ENCODE results near the gene KLK12. TPM values are rescaled to one million over a fixed set of nuclear protein-coding genes. Genes with fewer than 3 reads are reported as not detected.
"Not testable (repeated sequence)": the region's sequence is repeated elsewhere in the genome, so short reads cannot be mapped to it uniquely, and the experiment has no call there.

KLK12 gene
- total RNA-seq, 1 donor from 2014 or later, result not detected

GRCh38 chr19:50992666-50993035 lies 42.2 kb downstream of the KLK12 start:
- Mint-ChIP-seq H3K4me3 (ENCODE audit: unreplicated experiment) (no peak overlapping the region), H3K27ac (ENCODE audit: unreplicated experiment) (no peak overlapping the region), H3K9me3 (ENCODE audit: unreplicated experiment) (peaks cover 36% of the 10 kb centered on the region), H3K27me3 (ENCODE audit: unreplicated experiment) (no peaks in the 10 kb centered on the region), H3K36me3 (ENCODE audit: unreplicated experiment) (no peaks in the 10 kb centered on the region), H3K4me1 (ENCODE audit: unreplicated experiment) (no peaks in the 10 kb centered on the region)
- TF ChIP-seq CTCF (IDR thresholded peaks at IDR 0.05), result no peak
- DNase-seq (ENCODE audit: extremely low spot score, unreplicated experiment), result no peak

- H3K4me3 Mint-ChIP-seq (ENCODE audit: unreplicated experiment); H3K27ac Mint-ChIP-seq (ENCODE audit: unreplicated experiment); DNase-seq (ENCODE audit: extremely low spot score, unreplicated experiment); H3K27me3 Mint-ChIP-seq (ENCODE audit: unreplicated experiment); H3K4me1 Mint-ChIP-seq (ENCODE audit: unreplicated experiment); H3K36me3 Mint-ChIP-seq (ENCODE audit: unreplicated experiment): not testable (repeated sequence)
- H3K9me3 Mint-ChIP-seq (ENCODE audit: unreplicated experiment), result peaks cover 11% of the 10 kb centered on the region
These were observed 50.4 kb downstream of the KLK12 start for GRCh38 chr19:50984416-50984815.

GRCh38 chr19:50983625-50984292 lies 51.0 kb downstream of the KLK12 start, which contains the start of gene KLK7:
Gene KLK7 (minus strand): TSS chr19:50983917. CDS start chr19:50982399, 1,518 bp downstream.
- H3K4me1 Mint-ChIP-seq (ENCODE audit: unreplicated experiment), result no peaks in the 10 kb centered on the region
- peaks cover 7% of the 10 kb centered on the region for H3K9me3 Mint-ChIP-seq (ENCODE audit: unreplicated experiment)
- H3K27ac Mint-ChIP-seq (ENCODE audit: unreplicated experiment), result no peak within 1 kb of the TSS
- H3K36me3 Mint-ChIP-seq (ENCODE audit: unreplicated experiment), result no peaks in the 10 kb centered on the region
- H3K4me3 Mint-ChIP-seq (ENCODE audit: unreplicated experiment), result no peak within 1 kb of the TSS
- no peak for DNase-seq (ENCODE audit: extremely low spot score, unreplicated experiment)
- H3K27me3 Mint-ChIP-seq (ENCODE audit: unreplicated experiment), result no peaks in the 10 kb centered on the region
- no peak for TF ChIP-seq CTCF (IDR thresholded peaks at IDR 0.05)

GRCh38 chr19:50982186-50982585 lies 52.6 kb downstream of the KLK12 start:
- Mint-ChIP-seq H3K27ac (ENCODE audit: unreplicated experiment) (no peak overlapping the region), H3K36me3 (ENCODE audit: unreplicated experiment) (no peaks in the 10 kb centered on the region), H3K4me3 (ENCODE audit: unreplicated experiment) (no peak overlapping the region), H3K4me1 (ENCODE audit: unreplicated experiment) (no peaks in the 10 kb centered on the region), H3K9me3 (ENCODE audit: unreplicated experiment) (no peaks in the 10 kb centered on the region), H3K27me3 (ENCODE audit: unreplicated experiment) (no peaks in the 10 kb centered on the region)
- DNase-seq (ENCODE audit: extremely low spot score, unreplicated experiment), result no peak
- no peak for TF ChIP-seq CTCF (IDR thresholded peaks at IDR 0.05)

GRCh38 chr19:50981587-50982146 lies 53.1 kb downstream of the KLK12 start:
- H3K27me3 Mint-ChIP-seq (ENCODE audit: unreplicated experiment), result no peaks in the 10 kb centered on the region
- H3K4me3 Mint-ChIP-seq (ENCODE audit: unreplicated experiment), result no peak overlapping the region
- TF ChIP-seq CTCF (IDR thresholded peaks at IDR 0.05), result no peak
- no peaks in the 10 kb centered on the region for H3K9me3 Mint-ChIP-seq (ENCODE audit: unreplicated experiment)
- no peaks in the 10 kb centered on the region for H3K36me3 Mint-ChIP-seq (ENCODE audit: unreplicated experiment)
- no peaks in the 10 kb centered on the region for H3K4me1 Mint-ChIP-seq (ENCODE audit: unreplicated experiment)
- DNase-seq (ENCODE audit: extremely low spot score, unreplicated experiment), result no peak
- H3K27ac Mint-ChIP-seq (ENCODE audit: unreplicated experiment), result no peak overlapping the region
